Mesothelial cell of epicardium (in vitro differentiated cells): ENCODE data around the gene DAW1. TPM values are rescaled to one million over a fixed set of nuclear protein-coding genes. Genes with fewer than 3 reads are reported as not detected.

ENCODE experiments used
- DNase-seq, 2 experiments: peaks; one replicate each; pipeline ENCODE4 v3.0.0; 2021; ENCODE audit warnings: low spot score in 2 of 2; ENCODE audit not compliant: unreplicated experiment in 2 of 2
- H3K27ac Mint-ChIP-seq: 2 replicates; pipeline ENCODE4 v1.8.0; 2021; ENCODE audit warnings: mixed read lengths
- H3K27me3 Mint-ChIP-seq: 2 replicates; pipeline ENCODE4 v1.8.0; 2021; ENCODE audit warnings: low read depth, mixed read lengths
- H3K36me3 Mint-ChIP-seq: 2 replicates; pipeline ENCODE4 v1.8.0; 2021; ENCODE audit warnings: mixed read lengths
- H3K4me1 Mint-ChIP-seq: 2 replicates; pipeline ENCODE4 v1.8.0; 2021; ENCODE audit warnings: mixed read lengths
- H3K4me3 Mint-ChIP-seq: 2 replicates; pipeline ENCODE4 v1.8.0; 2021; ENCODE audit warnings: mild to moderate bottlenecking, moderate library complexity, mixed read lengths
- H3K9me3 Mint-ChIP-seq: 2 replicates; pipeline ENCODE4 v1.8.0; 2021; ENCODE audit warnings: mixed read lengths
- total RNA-seq: library from RNA; stranded (reverse); gene quantifications from 3 replicates; pipeline ENCODE4 v1.2.1, GENCODE V29; 2021
- TF ChIP-seq, protein P1 (sequence below): fragments of 200-600 bp; sonication (generic); IDR thresholded peaks from one replicate; pipeline ENCODE4 v1.5.0; 2021; ENCODE audit warnings: antibody characterized with exemption; ENCODE audit not compliant: unreplicated experiment

DAW1 gene
- total RNA-seq, 1 donor from 2014 or later: not detected

DNA sequence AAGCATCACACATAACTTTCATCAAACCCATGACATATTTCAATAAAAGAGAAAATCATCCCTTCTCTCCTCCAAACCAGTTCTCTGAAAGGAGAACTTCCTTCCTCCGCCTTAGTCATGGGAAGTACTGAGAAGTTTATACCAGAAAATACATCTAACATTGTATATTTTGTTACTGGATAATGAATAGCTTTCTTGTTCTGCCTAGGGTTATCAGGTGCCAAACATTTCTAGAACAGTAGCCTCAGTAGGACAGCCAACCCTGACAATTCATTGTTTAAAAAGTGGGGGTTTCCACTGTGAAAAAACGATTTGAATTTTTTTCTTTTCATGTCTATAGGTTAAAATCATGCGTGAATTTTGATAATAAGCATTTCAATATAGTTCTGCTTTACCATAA, 16.0 kb upstream of the DAW1 start:
- H3K27ac Mint-ChIP-seq: no peak overlapping the region
- peaks cover 9% of the 10 kb centered on the region for H3K27me3 Mint-ChIP-seq
- H3K36me3 Mint-ChIP-seq: no peaks in the 10 kb centered on the region
- no peak overlapping the region for H3K4me3 Mint-ChIP-seq
- peaks cover 10% of the 10 kb centered on the region for H3K4me1 Mint-ChIP-seq
- no peaks in the 10 kb centered on the region for H3K9me3 Mint-ChIP-seq
- DNase-seq: no peak
- TF ChIP-seq, protein P1, sequence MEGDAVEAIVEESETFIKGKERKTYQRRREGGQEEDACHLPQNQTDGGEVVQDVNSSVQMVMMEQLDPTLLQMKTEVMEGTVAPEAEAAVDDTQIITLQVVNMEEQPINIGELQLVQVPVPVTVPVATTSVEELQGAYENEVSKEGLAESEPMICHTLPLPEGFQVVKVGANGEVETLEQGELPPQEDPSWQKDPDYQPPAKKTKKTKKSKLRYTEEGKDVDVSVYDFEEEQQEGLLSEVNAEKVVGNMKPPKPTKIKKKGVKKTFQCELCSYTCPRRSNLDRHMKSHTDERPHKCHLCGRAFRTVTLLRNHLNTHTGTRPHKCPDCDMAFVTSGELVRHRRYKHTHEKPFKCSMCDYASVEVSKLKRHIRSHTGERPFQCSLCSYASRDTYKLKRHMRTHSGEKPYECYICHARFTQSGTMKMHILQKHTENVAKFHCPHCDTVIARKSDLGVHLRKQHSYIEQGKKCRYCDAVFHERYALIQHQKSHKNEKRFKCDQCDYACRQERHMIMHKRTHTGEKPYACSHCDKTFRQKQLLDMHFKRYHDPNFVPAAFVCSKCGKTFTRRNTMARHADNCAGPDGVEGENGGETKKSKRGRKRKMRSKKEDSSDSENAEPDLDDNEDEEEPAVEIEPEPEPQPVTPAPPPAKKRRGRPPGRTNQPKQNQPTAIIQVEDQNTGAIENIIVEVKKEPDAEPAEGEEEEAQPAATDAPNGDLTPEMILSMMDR: no peak

DNA sequence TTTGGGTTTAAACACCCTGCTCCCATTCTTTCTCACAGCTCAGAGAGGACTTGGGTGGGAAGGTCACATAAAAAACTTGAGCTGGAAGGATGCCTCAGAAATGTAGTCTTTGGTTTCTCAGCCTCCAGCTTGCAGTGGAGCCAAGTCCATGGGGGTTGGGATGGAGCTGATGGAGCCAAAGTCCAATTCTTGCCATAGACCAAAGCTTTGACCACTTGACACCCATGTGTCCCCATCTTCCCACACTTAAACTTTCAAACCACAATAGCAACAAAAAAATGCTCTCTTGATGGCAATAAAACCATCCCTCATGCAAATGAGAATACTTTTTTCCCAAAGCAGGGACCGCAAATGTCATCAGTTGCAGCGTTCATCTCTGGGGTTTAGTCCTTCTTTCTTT, 14.7 kb upstream of the DAW1 start:
- DNase-seq: no peak
- H3K9me3 Mint-ChIP-seq: no peaks in the 10 kb centered on the region

DNA sequence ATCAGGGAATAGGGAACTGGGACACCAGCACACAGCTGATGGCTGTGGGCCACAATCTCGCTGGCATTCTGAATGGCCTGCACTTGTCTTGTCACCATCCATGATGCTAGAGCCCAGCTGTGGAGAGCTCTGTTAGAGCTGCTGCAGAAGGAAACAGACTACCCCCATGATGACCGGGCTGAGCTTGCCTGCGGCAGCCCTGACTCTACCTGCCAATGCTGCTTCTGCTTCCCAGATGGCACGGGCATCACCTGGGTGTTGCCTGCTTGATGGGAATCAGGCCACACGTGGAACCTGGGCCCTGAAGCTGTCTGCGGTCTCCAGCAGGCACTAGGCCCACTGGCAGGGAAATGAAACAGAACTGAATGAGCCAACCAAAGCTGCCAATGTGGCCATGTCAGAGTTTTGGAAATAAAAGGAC, 11.2 kb upstream of the DAW1 start:
- TF ChIP-seq, protein P1: no peak
- DNase-seq: no peak
- Mint-ChIP-seq H3K36me3 (no peaks in the 10 kb centered on the region), H3K4me1 (peaks cover 15% of the 10 kb centered on the region), H3K27me3 (no peaks in the 10 kb centered on the region), H3K27ac (peak overlapping the region; percentile 76), H3K9me3 (no peaks in the 10 kb centered on the region), H3K4me3 (no peak overlapping the region)

More for the DNA sequence above, 14.7 kb upstream of the DAW1 start:
- H3K4me3 Mint-ChIP-seq: no peak overlapping the region
- H3K36me3 Mint-ChIP-seq: no peaks in the 10 kb centered on the region
- H3K4me1 Mint-ChIP-seq: peaks cover 15% of the 10 kb centered on the region
- H3K27me3 Mint-ChIP-seq: peaks cover 8% of the 10 kb centered on the region
- TF ChIP-seq, protein P1: no peak
- no peak overlapping the region for H3K27ac Mint-ChIP-seq

DNA sequence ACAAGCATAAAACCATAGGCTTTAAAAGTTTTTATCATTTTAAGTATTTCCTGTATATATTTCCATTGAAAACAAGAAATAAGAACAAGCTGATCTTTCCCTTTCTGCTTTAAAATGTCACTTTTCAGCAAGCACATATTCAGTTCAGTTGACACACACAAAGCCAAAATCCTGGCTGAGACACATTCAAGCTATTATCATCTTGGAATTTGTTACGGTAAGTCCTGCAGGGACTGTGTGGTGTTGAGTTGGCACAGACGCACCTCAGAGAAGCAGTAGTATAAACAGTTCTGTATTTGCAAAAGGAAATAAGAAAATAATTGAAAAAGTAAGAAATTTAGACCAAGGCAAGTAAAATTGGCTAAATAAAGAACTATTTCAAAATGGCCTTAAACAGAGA, 10.4 kb upstream of the DAW1 start:
- DNase-seq: no peak

DNA sequence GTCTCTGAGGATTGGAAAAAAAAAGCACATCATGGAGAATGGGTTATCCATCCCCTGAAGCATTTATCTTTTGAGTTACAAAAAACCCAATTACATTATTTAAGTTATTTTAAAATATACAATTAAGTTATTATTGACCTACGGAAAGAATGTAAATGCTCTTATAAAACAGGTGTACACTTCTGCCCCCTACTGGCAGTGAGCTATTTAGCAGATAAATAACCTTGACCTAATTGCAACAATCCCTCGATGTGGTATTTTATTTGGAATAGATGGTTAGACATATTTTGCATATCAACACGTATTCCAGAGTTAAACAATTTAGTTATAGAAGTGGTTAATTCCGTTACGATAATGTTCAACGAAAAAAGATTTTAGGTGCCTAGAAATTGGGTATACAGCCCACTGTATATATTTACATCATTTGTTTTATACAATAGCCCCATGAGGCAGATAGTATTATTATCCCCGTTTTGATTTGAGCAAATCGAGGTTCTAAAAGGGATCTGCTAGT, 9.1 kb upstream of the DAW1 start:
- no peak for DNase-seq
- H3K9me3 Mint-ChIP-seq: no peaks in the 10 kb centered on the region
- H3K4me3 Mint-ChIP-seq: no peak overlapping the region
- TF ChIP-seq, protein P1: peak; percentile 74
- H3K27ac Mint-ChIP-seq: no peak overlapping the region
- H3K36me3 Mint-ChIP-seq: no peaks in the 10 kb centered on the region
- H3K27me3 Mint-ChIP-seq: no peaks in the 10 kb centered on the region
- peaks cover 8% of the 10 kb centered on the region for H3K4me1 Mint-ChIP-seq

More for the DNA sequence above, 10.4 kb upstream of the DAW1 start:
- Mint-ChIP-seq H3K27me3 (no peaks in the 10 kb centered on the region), H3K4me1 (peaks cover 10% of the 10 kb centered on the region), H3K4me3 (no peak overlapping the region), H3K27ac (no peak overlapping the region), H3K9me3 (no peaks in the 10 kb centered on the region), H3K36me3 (no peaks in the 10 kb centered on the region)
- TF ChIP-seq, protein P1: no peak
